22Rv1 (cell line): ENCODE measurements around the gene TRDMT1.

Source experiments
- ZFX ChIP-seq: fragments of 450-650 bp; IDR thresholded peaks from 2 replicates; pipeline ENCODE4 v1.6.1; 2017; ENCODE audit warnings: antibody characterized with exemption, borderline replicate concordance
- TF ChIP-seq, protein P1 (sequence below): fragments of 450-650 bp; IDR thresholded peaks from 2 replicates; pipeline ENCODE4 v1.5.1; 2017; ENCODE audit warnings: mild to moderate bottlenecking

GRCh38 chr10:17209302-17209701, 7.8 kb upstream of the TRDMT1 start:
- TF ChIP-seq, protein P1, sequence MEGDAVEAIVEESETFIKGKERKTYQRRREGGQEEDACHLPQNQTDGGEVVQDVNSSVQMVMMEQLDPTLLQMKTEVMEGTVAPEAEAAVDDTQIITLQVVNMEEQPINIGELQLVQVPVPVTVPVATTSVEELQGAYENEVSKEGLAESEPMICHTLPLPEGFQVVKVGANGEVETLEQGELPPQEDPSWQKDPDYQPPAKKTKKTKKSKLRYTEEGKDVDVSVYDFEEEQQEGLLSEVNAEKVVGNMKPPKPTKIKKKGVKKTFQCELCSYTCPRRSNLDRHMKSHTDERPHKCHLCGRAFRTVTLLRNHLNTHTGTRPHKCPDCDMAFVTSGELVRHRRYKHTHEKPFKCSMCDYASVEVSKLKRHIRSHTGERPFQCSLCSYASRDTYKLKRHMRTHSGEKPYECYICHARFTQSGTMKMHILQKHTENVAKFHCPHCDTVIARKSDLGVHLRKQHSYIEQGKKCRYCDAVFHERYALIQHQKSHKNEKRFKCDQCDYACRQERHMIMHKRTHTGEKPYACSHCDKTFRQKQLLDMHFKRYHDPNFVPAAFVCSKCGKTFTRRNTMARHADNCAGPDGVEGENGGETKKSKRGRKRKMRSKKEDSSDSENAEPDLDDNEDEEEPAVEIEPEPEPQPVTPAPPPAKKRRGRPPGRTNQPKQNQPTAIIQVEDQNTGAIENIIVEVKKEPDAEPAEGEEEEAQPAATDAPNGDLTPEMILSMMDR, result no peak
- TF ChIP-seq ZFX, result no peak
